Stimulated activated naive CD8-positive, alpha-beta T cell treated with anti-CD3 and anti-CD28 coated beads, Interleukin-15, Interleukin-2, amounts not matched to agents 100 U/mL and 50 U/mL, for 24 hours (primary cell): Measurements from ENCODE around the gene C10orf71.

Experiments used
- ATAC-seq: fragments of 150-1000 bp; cut with Tn5 transposase; one replicate; pipeline ENCODE4 v1.10.0; 2021
- DNase-seq: peaks from one replicate; pipeline ENCODE4 v3.0.0; 2021

The C10orf71 gene

GRCh38 chr10:49361735-49362568 is 63.0 kb downstream of the C10orf71 start:
- DNase-seq (no peak), ATAC-seq (no peak)

- ATAC-seq = no peak
- no peak for DNase-seq
Observed at GRCh38 chr10:49362596-49363260, 63.8 kb downstream of the C10orf71 start.

GRCh38 chr10:49363309-49364031 is 64.5 kb downstream of the C10orf71 start:
- ATAC-seq = no peak
- DNase-seq = no peak

GRCh38 chr10:49364051-49364450 is 65.1 kb downstream of the C10orf71 start:
- no peak for ATAC-seq
- DNase-seq = no peak

GRCh38 chr10:49364747-49365146 is 65.8 kb downstream of the C10orf71 start:
- DNase-seq (no peak), ATAC-seq (no peak)

DNA sequence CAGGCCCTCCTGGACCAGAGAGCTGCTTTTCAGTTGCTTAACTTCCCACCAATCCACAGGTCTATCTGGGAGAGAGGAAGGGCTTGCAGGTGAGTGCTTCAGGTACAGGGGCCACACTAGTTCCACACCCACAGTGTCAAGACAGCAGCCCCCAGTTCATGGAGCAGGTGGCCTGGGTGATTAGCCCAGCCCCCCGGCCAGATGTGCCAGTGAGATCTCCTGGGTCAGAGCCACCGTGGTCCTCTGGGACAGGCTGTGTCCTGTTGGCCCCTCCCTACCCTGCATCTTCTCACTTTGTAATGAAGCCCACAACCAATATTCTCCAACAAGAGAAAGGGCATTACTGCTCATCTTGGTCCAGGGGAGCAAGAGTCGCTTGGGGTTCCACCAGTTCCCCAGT is 66.3 kb downstream of the C10orf71 start:
- ATAC-seq (no peak), DNase-seq (no peak)

DNA sequence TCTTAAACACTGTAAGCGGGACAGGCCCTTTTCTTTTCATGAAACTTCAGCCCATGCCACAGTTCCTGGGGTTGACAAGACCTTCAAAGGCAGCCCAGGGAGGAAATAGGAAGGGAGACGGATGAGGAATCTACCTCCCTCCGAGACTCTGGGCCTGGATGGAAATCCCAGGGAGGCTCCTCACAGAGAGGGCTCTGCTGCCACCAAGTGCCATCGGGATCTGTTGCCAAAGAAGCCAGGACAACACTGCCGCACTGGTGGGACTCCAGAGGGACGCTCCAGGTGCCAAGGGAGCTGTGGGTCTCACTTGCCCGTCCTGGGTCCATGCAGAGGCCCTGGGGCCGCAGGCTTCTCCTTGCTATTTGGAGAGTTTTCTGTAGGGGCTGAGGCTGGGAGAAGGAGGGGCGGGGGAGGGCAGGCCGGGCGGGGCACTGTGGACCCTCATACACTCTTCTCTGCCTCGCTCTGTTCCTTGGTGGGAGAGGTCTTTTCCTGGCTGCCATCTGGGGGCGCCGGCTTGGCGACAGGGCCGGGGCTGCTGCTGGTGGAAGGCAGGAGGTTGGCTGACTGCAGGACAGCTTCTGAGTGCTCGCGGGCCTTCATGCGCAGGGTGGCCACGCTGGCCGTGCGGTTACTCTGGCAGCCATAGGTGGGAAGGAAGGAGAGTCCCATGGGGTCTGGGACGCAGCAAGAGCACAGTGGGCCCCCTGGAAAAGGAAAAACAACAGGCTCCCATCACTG is 66.9 kb downstream of the C10orf71 start:
- ATAC-seq (no peak), DNase-seq (no peak)

DNA sequence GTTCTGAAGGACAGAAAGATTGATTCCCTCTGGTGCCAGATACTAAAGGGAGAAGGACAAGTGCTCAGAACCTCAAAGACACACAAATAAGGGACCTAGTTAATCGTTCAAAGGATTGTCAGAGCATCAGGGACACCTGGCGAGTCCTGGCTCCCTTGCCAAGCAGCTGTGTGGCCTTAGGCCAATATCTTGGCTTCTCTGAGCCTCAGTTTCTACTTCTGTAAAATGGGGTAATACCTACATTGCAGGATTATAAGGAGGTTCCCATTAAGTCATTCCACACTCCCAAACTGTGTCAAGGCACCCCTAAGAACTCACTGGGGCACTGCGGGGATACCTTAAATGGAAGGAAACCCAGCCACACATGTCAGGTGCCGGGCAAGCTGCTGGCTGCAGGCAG is 67.5 kb downstream of the C10orf71 start:
- no peak for DNase-seq
- ATAC-seq = no peak

DNA sequence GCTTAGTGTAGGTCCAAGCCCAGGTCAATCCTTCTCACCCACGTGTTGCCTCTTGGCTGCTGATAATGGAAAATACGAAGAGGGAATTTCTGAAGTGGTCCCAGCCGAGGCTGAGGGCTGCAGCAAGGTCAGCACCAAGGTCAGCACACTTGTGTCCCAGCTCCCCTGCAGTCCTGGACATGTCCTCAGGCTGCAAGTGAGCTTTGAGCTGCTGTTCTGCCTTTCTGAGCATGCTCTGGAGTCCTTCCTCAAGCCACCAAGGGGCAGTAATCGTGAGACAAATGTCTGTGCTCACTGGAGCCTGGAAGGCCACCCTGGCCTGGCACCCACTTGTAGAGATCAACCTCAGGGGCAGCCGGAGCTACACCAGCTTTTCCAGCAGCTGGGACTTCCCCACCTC is 68.6 kb downstream of the C10orf71 start:
- no peak for ATAC-seq
- DNase-seq = no peak

DNA sequence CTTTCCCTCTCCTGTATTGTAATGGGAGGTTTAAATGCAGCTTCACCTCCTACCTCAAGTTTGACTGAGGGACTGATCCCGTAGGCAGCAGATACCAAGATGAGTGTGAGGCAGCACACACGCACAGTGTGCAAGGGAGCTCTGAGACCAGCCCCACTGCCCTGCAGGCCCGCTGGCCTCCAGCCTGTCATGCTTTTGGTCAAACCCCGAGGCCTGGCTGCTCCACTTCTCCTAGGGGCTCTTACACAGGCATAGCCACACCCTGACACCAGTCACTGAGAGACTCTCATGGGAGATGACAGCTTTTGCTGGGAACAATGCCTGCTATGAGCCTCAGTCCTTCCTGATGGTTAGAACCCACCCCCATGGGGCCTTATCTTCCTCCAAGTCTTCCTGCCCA is 69.3 kb downstream of the C10orf71 start:
- ATAC-seq (no peak), DNase-seq (no peak)

DNA sequence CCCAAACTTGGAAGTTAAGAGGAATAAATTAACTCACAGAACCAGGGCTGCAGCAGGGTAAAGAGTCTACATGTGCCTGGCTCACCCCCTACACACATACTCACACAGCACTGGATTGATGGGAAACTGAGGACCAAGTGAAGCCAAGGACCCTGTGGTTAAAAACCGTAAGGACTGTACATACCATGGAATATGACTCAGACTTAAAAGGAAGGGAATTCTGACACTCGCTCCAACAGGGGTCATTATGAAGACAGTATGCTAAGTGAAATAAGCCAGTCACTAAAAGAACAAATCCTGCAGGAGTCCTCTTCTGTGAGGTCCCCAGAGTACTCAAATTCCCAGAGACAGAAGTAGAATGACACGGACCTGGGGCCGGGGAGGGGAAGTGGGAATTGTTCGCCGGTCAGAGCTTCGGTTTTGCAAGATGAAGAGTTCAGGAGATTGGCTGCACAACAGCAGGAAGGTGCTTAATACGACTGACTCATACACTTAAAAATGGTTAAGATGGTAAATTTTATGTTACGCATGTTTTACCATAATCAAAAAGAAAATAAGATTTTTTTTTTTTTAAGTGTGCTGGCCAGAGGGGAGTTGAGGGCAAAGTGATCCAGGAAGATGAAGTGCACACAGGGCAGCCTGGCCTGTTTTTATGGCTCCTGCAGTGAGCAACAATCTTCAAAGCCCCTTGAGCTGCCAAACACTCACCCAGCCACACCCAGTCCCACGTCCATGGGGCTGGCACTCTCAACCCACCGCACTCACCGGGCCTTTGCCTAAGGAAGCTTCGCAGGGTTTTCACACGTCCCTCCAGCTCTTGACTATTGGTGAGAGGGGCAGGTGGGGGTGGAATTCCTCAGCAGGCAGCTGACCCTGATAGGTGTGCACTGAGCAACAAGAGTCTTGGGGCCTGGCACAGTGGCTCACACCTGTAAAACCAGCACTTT is 70.5 kb downstream of the C10orf71 start:
- no peak for ATAC-seq

GRCh38 chr10:49370326-49371100 is 71.5 kb downstream of the C10orf71 start:
- DNase-seq (no peak), ATAC-seq (no peak)

More for the DNA sequence above, 70.5 kb downstream of the C10orf71 start:
- no peak for DNase-seq

DNA sequence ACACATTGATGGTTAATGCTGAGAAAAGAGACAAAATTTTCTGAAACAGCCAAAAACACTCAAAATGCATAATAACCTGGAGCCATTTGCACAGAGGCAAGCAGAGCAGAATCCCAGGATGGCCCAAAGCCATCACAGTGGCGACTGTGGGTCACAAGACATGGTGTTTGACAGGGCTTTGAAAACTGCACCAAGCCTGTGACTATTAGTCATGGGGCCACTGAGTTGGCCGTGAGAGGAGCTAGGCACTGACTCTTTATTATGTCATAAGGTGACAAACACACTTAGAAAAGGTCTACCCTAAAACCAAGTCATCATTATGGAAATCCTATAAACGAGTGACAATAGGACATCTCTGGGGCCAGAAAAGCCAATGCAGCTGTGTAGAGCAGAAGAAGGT is 73.0 kb downstream of the C10orf71 start:
- ATAC-seq (no peak), DNase-seq (no peak)

DNA sequence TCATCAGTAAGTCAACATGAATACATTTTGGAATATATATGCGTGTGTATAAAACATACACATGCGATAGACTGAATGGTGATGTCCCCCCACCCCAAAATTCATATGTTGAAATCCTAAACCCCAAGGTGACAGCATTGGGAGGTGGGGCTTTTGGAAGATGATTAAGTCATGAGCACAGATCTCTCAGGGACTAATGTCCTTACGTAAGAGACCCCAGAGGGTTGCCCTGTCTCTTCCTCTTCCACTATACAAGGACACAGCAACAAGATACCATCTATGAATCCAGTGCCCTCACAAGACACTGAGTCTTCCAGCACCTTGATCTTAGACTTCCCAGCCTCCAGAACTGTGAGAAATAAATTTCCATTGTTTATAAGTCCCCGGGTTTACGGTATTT is 74.4 kb downstream of the C10orf71 start:
- DNase-seq (no peak), ATAC-seq (no peak)

DNA sequence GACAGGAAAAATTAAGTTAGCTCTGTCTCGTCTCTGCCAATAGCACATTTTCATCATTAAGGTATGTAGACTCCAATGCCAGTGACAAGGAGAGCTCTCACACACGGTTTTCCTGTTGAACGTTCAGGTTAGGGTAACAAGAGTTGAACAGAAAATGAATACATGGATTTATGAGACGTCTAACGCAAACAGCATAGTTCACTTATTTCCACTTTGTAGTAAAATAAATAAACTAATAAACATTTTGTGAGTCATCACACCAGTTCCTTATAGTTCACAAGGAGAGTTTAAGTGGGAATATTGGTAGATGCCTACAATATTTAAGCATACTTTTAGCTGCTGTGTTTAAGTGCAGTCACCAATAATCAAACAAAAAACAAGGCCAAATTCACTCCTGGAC is 75.8 kb downstream of the C10orf71 start:
- ATAC-seq (no peak), DNase-seq (no peak)

- DNase-seq (no peak), ATAC-seq (no peak)
Observed at GRCh38 chr10:49375611-49376010, 76.6 kb downstream of the C10orf71 start.
